Endothelial cell of umbilical vein (primary cell): ENCODE data around the gene MYO1B. TPM values are rescaled to one million over a fixed set of nuclear protein-coding genes. Genes with fewer than 3 reads are reported as not detected.

Source experiments
- BruUV-seq: library from RNA; stranded (reverse); fragments of 400-500 nt; replicated peaks from 2 replicates; lab custom pipeline; 2021; lab: Mats Ljungman, UMichigan
- CTCF ChIA-PET: fragments of 300-600, 350-600 bp; sonication (Branson Sonifier 250); formaldehyde crosslinking; loops from one replicate; lab custom pipeline; 2021; ENCODE audit warnings: antibody characterized with exemption, inconsistent platforms; lab: Charles Lee
- POLR2A ChIA-PET: fragments of 300-600, 350-600 bp; sonication (Branson Sonifier 250); formaldehyde crosslinking; loops from one replicate; lab custom pipeline; 2021; ENCODE audit warnings: antibody characterized with exemption, inconsistent platforms; lab: Charles Lee
- DNase-seq: peaks from one replicate; pipeline ENCODE4 v3.0.0-alpha.2; 2011; ENCODE audit warnings: low read depth, low spot score
- FAIRE-seq: peaks from 2 replicates; lab custom pipeline; 2011; peaks lifted over from hg19 to GRCh38; lab: Jason Lieb, UNC
- H2AFZ ChIP-seq: 2 replicates; pipeline ENCODE4 v1.6.0; 2012; ENCODE audit warnings: low read depth, low read length, control low read depth, inconsistent platforms
- H3K27ac ChIP-seq: 2 replicates; pipeline ENCODE4 v1.5.1; 2011; ENCODE audit warnings: low read depth, mild to moderate bottlenecking, control low read depth, low read length, moderate library complexity; ENCODE audit not compliant: insufficient read depth
- H3K27me3 ChIP-seq, 2 experiments: 2 replicates each; pipeline versions ENCODE4 v1.6.0 to v1.6.1; 2011; ENCODE audit warnings: low read length in 2 of 2, mixed read lengths in 1 of 2; ENCODE audit not compliant: control insufficient read depth in 2 of 2, insufficient read depth in 2 of 2
- H3K36me3 ChIP-seq, 2 experiments: 2 replicates in 1 of 2; 3 replicates in 1 of 2; pipeline ENCODE4 v1.5.1; 2011; ENCODE audit warnings: low read length in 2 of 2, mild to moderate bottlenecking in 1 of 2, moderate library complexity in 1 of 2; ENCODE audit not compliant: control insufficient read depth in 2 of 2, insufficient read depth in 2 of 2; ENCODE audit errors: extremely low read depth in 1 of 2
- H3K4me1 ChIP-seq: 3 replicates; pipeline ENCODE4 v1.5.1; 2011; ENCODE audit warnings: mild to moderate bottlenecking, low read length; ENCODE audit not compliant: control insufficient read depth, insufficient read depth; ENCODE audit errors: extremely low read depth
- H3K4me2 ChIP-seq: 2 replicates; pipeline ENCODE4 v1.6.1; 2011; ENCODE audit warnings: low read length, control low read depth, mixed read lengths; ENCODE audit not compliant: insufficient read depth
- H3K4me3 ChIP-seq, 3 experiments: fragments of 200-600 bp in 1 of 3; sonication (generic), shearing (Covaris generic) in 1 of 3; replicated peaks in 1 of 3; 2 replicates each; pipeline ENCODE4 v1.5.1; 2011 to 2016; ENCODE audit warnings: control low read depth in 3 of 3, low read length in 3 of 3, mild to moderate bottlenecking in 2 of 3, inconsistent platforms in 1 of 3, low read depth in 1 of 3, moderate library complexity in 1 of 3; ENCODE audit not compliant: insufficient read depth in 1 of 3
- H3K79me2 ChIP-seq: 2 replicates; pipeline ENCODE4 v1.6.0; 2012; ENCODE audit warnings: low read length, inconsistent platforms; ENCODE audit not compliant: control insufficient read depth, insufficient read depth
- H3K9ac ChIP-seq: replicated peaks from 2 replicates; pipeline ENCODE3; 2011; ENCODE audit warnings: low read length, control low read depth; ENCODE audit not compliant: insufficient read depth; ENCODE audit errors: extremely low read depth
- H3K9me1 ChIP-seq: replicated peaks from 3 replicates; pipeline ENCODE4 v1.6.0; 2011; ENCODE audit warnings: mild to moderate bottlenecking, low read length; ENCODE audit not compliant: control insufficient read depth, insufficient read depth; ENCODE audit errors: extremely low read depth
- H3K9me3 ChIP-seq: replicated peaks from 2 replicates; pipeline ENCODE4 v1.5.1; 2012; ENCODE audit warnings: low read length, inconsistent platforms; ENCODE audit not compliant: control insufficient read depth, insufficient read depth
- H4K20me1 ChIP-seq: replicated peaks from 2 replicates; pipeline ENCODE3; 2011; ENCODE audit warnings: mild to moderate bottlenecking, low read length; ENCODE audit not compliant: control insufficient read depth, insufficient read depth; ENCODE audit errors: extremely low read depth
- CTCF ChIP-seq, 2 donors: IDR thresholded peaks; 1 replicate in 1 of 2; 2 replicates in 1 of 2; pipeline ENCODE4 v1.5.1; 2011; ENCODE audit warnings: low read length in 2 of 2, mild to moderate bottlenecking in 2 of 2, moderate library complexity in 2 of 2, control low read depth in 1 of 2, inconsistent platforms in 1 of 2, low read depth in 1 of 2; ENCODE audit not compliant: insufficient read depth in 1 of 2; ENCODE audit errors: extremely low read depth in 1 of 2
- EZH2 ChIP-seq: IDR thresholded peaks from 2 replicates; pipeline ENCODE4 v1.6.1; 2012; ENCODE audit warnings: borderline replicate concordance, low read depth, mild to moderate bottlenecking, moderate library complexity, low read length, inconsistent platforms; ENCODE audit not compliant: severe bottlenecking
- FOS ChIP-seq: IDR thresholded peaks from 2 replicates; pipeline ENCODE4 v1.6.1; 2011; ENCODE audit warnings: mild to moderate bottlenecking, low read length, moderate library complexity, borderline replicate concordance; ENCODE audit not compliant: insufficient read depth
- GATA2 ChIP-seq: IDR thresholded peaks from 2 replicates; pipeline ENCODE4 v1.7.0; 2011; ENCODE audit warnings: low read depth, mild to moderate bottlenecking, moderate library complexity, mixed read lengths, low read length; ENCODE audit not compliant: insufficient read length, insufficient read depth
- JUN ChIP-seq: IDR thresholded peaks from 2 replicates; pipeline ENCODE4 v1.6.1; 2011; ENCODE audit warnings: borderline replicate concordance, low read depth; ENCODE audit not compliant: insufficient read length, insufficient read depth
- MAX ChIP-seq: IDR thresholded peaks from 2 replicates; pipeline ENCODE4 v1.6.1; 2011; ENCODE audit not compliant: insufficient read depth, insufficient read length
- MYC ChIP-seq: IDR thresholded peaks from one replicate; pipeline ENCODE4 v1.6.1; 2011; ENCODE audit warnings: mild to moderate bottlenecking, low read depth, low read length
- POLR2A ChIP-seq: IDR thresholded peaks from 2 replicates; pipeline ENCODE4 v1.6.1; 2012; ENCODE audit warnings: low read depth, mild to moderate bottlenecking, control low read depth, low read length
- POLR2AphosphoS5 ChIP-seq: IDR thresholded peaks from 2 replicates; pipeline ENCODE4 v1.6.1; 2012; ENCODE audit warnings: low read depth, mild to moderate bottlenecking, control low read depth, low read length, moderate library complexity; ENCODE audit not compliant: insufficient read depth
- dilution Hi-C: fragments of 300-500 bp; cut with MboI; formaldehyde crosslinking; loops from one replicate; pipeline ENCODE4 v1.15.0; 2019; ENCODE audit warnings: low sequenced_read_pairs; ENCODE audit not compliant: extremely low pct_ligation_motif_present
- intact Hi-C: fragments of 100-400 bp; cut with micrococcal nuclease; formaldehyde crosslinking; loops from one replicate; pipeline ENCODE4 v1.10.0; 2022
- polyA plus RNA-seq, 4 experiments: library from polyadenylated mRNA; depleted of rRNA in 3 of 4; stranded (reverse) in 3 of 4; unstranded in 1 of 4; fragments of >200 nt; gene quantifications; 2 replicates each; pipeline versions ENCODE4 v1.2.1 to v1.2.3, GENCODE V29; 2011 to 2012; ENCODE audit warnings: missing spikeins in 1 of 4
- total RNA-seq: library from RNA; stranded (reverse); gene quantifications from 2 replicates; pipeline ENCODE4 v1.2.3, GENCODE V29; 2021

MYO1B gene
- total and polyA plus RNA-seq, 2 donors (not counting 3 experiments of a cell fraction or from before 2014, with no cell fraction given), result 8.7 to 51.1 TPM

GRCh38 chr2:191204433-191204832, 40.8 kb upstream of the MYO1B start:
- Histone ChIP-seq H3K9me1 (no peaks in the 10 kb centered on the region), H3K36me3 (no peaks in the 10 kb centered on the region), H3K79me2 (no peaks in the 10 kb centered on the region), H2AFZ (no peak overlapping the region), H3K9ac (no peak overlapping the region), H3K4me1 (no peaks in the 10 kb centered on the region), H3K4me2 (no peak overlapping the region), H3K9me3 (no peaks in the 10 kb centered on the region), H3K4me3 (no peak overlapping the region), H4K20me1 (no peaks in the 10 kb centered on the region), H3K27ac (no peak overlapping the region), H3K27me3 (peaks cover 0 to 2% of the 10 kb centered on the region in 2 experiments)
- ChIA-PET POLR2A (no interaction called here), CTCF (interaction anchor here (1.4 to 1.7 kb wide), 3 partner anchors 13 to 317 kb away, joined by 4 to 6 read pairs (median 5); no protein-coding TSS in a partner anchor)
- DNase-seq, result no peak
- BruUV-seq, result no TSS peak
- dilution Hi-C loops (no loop called here), intact Hi-C loops (no loop called here)
- TF ChIP-seq MAX (no peak), EZH2 (no peak), MYC (no peak), POLR2AphosphoS5 (no peak), FOS (no peak), GATA2 (no peak), CTCF (IDR thresholded peaks at IDR 0.05; ENCODE audit: extremely low read depth in 1 of 2, insufficient read depth in 1 of 2, low read depth in 1 of 2, low read length in 2 of 2) (no peak), JUN (no peak), POLR2A (no peak)
- FAIRE-seq, result no peak
